Stimulated activated CD4-positive, alpha-beta T cell treated with anti-CD3 and anti-CD28 coated beads, Interleukin-12 subunit alpha, Interleukin-12 subunit beta, amount 100 ng/mL, for 4 hours (primary cell): Measurements from ENCODE around the gene EFNB2.

Experiments used
- DNase-seq: peaks from one replicate; pipeline ENCODE4 v3.0.0-alpha.2; 2020

The EFNB2 gene

DNA sequence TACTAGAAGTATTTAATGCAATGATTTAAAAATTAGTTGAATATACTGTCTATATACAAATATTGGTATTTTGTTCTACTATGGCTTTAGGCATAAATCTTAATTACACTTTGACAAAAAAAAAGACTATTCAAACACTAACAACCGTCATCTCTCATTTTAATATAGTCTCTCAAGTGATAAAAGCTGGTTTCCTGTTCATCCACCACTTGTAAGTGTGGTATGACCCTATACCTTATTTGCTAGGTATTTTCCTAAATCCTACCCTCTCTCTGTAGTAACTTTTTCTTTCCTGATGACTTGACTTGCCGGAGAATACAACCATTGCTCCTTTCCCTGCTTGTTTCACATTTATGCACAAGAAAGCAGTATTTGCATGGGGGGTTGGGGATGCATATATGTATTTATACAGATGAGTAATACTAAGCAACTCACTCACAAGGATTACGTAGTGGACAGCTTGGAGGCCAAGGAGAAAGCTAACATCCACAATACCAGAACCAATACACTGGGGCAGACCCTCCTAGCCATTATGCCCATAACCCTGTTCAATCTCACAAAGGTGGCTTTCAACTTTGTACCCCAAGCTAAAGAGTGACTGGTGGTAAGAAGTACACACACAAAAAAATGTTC lies 12.7 kb upstream of the EFNB2 start:
- no peak for DNase-seq

DNA sequence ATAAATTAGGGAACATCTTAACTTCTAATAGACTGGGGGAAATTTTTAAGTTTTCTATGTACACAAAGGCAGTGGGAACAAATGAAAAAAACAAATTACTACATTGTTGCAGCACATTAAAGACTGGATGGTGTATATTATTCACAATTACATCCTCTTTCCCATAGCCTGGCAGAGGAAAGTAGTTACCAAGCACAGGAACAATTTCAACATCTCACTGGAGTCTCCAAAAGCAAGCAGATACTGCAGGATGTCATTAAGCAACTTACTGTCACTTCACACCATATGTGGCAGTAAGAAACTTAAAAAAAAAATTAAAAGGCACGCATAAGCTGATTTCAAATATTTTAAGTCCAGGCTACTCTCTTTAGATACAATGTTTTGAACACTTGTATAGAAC lies 6.4 kb upstream of the EFNB2 start:
- no peak for DNase-seq

DNA sequence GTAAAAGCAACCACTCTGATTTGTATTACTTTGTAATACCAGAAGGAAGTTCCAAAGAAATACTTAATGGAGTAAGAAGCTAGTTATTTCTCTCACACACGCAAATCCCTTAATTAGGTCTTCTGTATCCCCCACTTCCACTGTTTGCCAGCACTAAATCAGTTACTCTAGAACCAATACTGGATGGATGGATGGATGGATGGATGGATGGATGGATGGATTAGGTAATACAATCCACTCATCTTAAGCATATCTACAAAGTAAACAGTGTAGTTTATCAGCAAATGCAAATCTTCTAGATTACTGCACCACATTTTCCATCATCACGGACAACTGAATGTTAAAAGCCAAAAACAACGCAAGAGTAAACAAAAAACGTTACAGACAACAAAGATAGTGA lies 5.2 kb upstream of the EFNB2 start:
- no peak for DNase-seq

DNA sequence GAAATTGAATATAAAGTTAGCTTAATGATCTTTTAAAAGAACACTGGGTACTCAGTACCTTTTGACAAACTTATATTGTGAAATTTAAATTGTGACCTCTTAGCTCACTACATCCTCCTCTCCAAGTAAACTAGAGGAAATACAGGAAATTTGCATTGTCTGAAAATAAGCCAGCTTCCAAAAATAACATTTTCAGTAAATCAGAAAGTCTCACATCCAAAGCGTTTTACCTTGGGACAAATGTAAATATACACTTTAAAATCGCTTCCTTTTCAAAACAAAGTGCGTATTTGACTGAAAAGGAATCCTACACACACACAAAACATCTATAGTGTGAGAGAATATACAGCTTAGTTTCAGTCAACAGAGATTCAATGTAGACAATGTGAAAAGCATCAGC lies 2.1 kb upstream of the EFNB2 start:
- DNase-seq, result no peak

DNA sequence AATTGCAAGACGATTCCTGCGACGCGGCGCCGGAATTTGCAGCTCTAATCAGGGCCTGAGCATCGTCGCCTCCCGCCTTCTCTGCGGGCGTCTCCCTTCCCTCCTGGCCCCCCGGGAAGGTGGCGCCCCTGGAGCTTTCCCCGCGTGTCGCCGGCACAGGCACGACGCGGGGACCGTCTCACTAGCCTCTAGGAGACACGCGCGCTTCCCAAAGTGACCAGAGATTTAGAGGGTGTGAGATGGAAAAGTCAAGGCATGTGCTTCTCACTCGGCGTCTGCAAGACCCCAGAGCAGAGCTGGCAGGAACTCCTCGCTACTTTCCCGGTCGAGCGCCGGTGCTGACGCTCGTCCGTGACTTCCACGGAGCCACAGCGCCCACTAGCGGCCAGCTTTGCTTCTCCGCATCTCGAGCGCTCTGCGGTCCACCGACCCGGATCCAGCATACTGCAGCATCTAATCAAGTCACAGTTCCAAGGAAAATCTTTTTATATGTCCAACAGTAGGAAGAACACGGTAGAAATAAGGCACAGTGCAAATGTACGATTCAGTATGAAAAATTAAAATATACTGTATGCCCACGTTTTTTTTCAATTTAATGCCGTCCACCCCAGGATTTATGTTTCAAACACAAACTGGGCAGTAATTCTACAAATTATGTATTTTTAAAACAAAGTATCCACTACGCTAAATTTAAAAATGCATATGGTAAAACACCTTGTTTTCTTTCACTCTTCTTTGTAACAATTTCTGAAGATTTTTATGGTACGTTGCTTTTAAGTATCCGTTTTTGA lies 977 bp upstream of the EFNB2 start:
- peak; percentile 95 for DNase-seq

DNA sequence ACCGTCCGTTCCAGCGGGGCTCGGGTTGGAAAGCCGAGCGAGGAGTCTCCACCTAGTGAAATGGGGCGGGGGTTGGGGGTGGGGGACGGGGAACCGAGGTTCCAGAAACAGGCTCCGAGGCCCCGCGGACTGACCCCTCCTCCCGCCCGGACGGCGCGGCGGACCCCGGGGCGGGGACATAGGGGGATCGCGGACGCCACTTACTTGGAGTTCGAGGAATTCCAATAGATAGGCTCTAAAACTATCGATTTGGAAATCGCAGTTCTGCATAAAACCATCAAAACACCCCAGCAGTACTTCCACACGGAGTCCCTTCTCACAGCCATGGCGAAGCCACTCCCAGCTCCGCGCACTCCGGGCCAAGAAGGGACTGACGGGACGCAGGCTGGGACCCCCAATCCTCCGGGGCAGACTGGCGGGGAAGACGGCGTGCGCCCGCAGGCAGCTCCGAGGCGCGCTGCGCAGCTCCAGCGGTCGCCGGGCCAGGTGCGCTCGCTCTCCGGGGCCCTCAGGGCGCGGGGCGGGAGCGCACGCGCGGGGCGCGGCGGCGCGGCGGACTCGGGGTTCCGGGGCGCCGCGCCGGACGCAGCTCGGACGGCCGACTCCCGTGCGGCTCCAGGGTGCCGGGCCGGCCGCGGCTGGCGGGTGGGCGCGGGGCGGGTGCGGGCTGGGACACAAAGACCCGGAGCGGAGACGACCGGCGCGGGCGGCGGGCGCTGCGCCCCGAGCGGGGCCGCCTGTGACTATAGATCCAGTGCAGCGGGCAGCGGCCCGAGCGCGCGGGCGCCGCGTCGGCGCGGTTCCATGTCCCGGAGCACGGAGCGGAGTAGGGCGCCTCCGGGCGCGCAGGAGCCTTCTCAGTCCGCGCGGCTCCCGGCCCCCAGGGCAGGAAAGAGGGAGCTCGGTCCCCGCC lies 567 bp downstream of the EFNB2 start:
- DNase-seq, result peak; percentile 13

DNA sequence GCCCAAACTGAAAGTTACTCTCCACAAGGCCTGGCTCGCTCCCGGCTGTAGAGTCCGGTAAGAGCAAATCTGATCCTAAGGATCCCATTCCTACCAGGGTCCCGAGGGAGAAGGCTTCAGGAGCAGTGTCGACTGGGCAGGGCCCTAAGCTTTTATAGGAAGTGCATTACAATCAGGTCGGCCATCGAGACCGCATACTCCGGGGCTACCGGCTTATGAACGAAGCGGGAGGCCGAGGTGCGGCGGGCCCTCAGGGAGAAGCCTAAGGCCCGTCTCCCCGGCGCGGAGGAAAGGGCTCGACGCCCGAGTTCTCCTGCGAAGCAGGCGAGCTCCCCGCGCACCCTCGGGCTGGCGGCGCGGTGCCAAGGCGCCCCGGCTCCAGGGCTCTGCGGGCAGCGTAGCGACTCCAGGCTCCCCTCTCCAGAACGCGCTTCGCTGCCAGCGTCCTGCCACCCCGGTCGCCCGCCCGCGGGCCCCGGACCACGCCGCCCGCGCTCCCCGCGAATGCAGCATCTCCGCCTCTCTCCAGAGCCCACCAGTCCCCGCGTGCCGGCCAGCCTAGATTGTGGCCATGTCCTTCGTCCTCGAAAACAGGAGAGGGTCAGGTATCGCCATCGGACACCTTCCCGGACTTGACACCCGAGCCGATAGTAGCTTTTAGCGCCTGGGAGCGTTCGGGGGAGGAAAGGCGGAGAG lies 1.4 kb downstream of the EFNB2 start:
- peak; percentile 17 for DNase-seq

DNA sequence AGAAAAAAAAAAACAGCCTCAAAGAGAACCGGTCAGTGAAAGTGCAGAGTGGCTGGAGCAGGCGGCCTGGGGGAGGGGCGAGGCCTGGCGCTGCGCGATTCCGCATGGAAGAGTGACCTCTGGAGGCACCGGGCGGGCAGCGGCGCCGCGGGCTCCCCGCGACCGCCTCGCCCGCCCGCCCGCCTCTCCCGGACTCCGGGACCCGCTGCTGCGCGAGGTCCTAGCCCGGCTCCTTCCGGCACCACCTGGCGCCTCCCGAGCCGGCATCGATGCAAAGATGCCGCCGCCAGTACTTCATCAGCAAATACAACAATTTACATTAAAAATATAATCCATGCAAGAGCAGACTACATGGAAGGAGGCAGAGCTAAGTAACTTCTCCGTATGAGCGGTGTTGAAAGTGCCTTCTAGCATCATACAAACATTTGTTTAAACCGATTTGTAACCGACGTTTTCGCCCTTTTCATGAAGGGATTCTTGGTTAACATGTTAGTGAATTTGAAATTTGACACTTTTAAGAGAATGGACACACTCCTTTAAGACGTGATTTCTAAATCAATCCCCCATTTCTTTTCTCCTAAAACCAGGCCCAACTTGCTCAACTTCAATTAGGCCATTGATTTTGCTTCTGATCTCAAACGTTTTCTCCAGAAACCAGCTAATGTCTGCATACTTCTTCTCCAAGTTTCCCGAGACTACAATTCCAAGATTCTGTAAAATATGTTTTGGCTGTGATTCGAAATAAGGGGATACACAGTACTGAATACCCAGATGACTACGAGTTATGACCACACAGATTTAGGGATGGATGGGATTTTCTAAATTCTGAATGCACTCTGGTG lies 2.1 kb downstream of the EFNB2 start:
- peak; percentile 3 for DNase-seq

DNA sequence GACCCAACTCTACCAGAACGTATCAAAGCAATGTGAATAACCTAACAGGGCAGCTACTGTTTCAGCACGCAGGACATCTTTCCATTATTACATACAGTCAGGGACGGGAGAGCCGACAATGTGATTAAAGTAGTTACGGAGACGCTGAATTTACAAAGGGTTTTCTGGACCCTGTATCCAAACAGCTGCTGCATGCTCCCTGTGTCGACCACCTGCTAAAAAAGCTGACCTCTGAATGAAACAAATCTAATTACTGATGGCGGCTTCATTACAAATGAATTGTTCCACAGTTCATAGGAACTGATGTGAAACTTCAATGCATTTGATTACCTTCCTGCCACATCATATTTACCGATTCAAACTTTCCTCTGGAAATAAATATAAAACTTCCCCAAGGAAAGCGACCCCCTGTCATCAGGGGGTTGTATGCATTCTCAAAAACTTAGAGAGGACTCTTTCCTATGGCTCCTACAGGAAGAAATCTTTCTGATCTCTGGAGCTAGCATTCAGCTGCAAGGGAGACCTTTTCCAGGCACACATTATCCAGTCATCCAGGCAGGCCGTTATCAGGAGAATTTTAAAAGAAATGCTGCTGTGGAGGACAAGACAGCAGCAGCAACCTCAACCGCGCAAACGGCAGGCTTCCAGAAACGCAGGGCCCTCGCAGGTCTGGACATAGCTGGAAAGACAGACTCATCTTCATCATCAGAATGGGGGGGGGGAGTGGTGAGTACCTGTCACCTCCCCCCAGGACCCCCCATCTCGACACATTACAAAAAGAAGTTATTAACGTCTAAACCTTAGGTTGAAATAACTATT lies 3.1 kb downstream of the EFNB2 start:
- no peak for DNase-seq

DNA sequence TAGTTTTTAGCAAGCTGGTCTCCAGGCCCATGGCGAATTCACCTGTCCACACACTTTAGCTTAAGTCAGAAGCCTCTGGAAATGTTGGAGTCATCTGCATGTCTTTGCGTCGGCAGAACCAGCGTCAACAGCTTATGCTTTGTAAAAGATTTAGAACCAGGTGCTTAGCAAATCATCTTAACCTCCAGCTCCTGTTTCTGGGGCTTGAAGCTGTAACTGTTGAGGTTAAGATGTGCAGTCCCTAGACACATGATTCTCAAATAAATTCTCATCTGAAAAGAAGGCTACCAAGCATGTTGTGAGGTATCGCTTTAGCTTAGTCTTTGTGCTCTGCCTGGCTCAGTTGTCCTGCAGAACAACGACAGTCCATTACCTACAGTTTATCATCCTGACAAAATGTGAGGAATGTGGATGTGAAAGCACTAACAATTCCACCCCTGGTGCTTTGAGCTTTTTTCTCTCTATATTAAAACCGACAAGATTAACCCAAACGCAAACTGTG lies 4.4 kb downstream of the EFNB2 start:
- DNase-seq, result no peak

DNA sequence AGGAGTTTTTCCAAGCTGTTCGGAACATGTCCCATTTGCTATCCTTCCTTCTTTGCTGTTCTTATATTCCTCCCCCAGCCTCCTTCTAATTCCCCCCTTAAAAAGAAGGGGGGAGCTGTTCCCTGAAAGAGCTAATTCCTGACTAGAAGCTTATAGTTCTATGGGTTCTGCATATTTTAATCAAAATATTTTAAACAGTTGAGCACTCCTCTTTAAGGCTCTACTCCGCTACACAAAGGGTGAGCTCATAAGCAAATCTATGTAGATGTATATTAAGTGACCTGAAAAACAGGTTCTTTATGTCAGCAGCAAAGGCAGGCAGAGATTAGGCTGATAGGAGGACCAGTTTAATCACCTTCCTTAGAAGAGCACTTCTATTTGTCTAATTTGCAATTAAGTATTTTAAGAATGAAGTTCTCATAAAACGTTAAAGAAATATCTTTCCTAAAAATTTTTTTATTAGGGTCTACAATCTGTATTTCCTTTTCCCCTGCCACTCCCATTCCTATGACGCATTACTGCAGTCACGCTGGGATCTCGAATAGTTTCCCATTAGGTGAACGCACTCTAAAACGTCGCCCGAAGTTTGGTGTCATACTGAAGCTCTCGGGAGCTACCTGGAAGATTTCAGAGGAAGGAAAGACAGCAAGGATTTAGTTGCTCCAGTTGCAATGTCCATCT lies 5.2 kb downstream of the EFNB2 start:
- no peak for DNase-seq

DNA sequence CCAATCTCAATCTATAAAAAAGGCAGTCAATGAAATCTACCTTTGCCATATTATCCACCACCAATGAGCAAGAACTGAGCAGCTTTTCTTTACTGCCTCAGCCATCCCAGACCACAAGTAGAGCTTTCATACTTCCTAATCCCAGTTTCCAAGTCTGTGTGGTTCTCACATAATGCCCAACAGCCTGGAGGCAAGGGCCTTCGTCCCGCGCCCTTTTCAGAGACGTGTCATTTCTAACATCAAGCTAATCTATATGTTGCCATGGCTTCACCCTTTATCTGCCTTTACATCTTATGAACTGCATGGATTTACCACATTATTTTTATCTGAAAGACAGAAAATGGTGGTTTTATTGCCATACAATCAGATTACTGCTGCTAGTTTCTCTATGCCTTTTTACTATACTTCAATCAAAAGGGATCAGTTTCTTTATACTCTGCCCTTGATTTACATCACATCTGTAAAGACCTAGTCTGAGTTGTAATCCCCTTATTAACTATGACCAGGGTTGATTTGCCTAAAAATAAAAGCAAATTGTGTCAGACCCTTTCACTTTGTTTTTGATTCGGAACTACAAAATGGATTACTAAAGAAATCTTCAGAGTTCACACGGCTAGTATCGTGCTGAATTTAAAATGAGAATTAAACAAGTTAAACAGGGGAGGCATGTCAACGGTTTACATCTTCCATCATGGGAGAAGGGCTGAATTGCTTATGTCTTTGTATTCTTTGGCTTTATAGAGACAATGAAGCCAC lies 5.9 kb downstream of the EFNB2 start:
- no peak for DNase-seq

DNA sequence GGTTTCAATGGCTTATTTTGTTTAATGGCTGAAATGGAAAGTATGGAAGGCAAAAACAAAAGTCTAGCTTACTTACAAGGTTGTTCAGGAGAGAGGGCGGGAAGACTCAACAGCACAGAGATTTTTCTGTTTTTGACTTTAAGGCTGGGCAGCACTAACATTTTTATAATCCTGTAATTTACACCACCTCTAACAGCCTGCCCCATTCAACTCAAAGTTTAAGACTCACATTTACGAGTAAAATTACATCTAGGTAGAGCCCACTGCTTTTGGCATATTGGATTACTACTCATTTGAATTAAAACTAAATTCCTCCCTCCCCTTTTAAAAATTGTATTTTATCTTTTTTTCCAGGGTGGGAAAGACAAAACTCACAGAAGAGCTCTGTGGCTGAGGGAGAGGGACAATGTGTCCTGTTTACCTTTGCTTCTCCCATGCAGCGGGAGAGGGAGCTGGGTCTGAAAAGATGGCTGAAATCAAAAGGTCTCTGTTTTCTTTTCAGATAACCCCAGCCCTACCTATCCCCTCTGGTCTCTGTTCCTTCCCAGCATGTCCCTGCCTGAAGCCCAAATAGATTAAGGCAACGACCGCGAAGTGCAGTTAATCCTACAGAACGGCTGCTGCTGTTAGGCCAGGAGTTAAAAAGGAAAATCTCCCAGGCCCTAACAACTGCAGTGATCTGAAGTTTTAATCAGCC lies 6.6 kb downstream of the EFNB2 start:
- no peak for DNase-seq

DNA sequence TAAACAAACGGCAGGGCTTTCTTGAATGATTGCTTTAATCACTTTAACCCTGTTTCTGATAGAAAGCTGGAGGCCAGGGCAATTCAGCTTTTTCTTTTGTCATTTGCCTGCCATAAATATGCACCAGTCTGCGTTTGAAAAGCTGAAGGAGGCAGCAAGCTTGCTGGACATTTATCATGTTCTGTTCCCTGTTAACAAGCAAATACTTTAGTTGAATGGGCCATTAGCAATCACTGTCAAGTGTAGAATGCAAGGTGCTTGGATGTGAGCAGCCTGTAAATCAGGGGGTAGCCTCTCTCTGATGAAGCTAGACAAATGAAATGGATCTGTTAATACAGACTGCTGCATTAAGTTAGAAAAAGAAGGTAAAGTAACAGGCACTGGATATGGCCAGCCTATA lies 7.6 kb downstream of the EFNB2 start:
- DNase-seq, result no peak

DNA sequence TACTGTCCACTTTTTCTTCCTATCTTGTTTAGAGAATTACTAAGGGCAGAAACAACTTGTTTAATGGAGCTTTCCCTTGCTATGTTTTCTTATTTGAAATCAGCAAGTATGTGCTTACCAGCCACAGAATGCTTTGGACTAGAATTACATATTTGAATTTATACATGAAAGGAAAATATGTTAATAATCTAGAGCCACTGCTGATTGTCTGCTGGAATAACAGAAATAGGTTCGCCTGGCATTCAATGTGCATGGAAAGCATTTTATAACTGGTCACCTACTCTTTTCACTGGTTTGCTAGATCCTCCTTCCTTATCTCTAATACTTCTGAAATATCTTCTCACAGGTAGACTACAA lies 8.0 kb downstream of the EFNB2 start:
- DNase-seq, result no peak

DNA sequence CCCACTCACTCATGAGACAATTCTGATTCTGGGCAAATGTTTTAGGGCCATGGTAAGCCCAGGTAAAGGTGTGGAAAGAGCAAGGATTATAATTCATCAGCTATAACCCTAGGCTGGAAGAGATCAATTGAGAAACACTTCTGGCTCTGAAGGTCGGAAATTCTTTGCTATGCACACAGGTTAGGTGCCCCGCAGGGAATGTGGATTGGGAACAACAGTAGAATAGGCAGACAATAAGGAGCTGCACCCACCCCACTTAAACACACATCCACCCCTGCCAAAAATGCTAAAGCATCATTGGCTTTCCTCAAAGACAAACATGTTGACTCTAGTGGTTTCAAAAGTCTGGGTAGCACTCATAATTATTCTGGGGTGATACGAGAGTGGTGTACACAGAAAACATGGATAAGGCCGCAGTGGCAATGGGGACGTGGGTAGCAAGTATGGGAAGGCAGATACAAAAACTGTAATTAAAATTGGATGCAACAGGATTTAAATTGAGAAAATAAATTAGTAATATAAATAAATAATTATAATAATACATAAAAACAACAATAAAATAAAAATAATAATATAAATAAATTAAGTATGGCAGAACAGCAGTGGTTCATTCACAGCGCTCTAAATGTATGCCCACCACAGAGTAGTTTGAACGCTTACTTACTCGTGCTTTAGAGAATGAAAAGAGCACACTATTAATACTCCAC lies 8.6 kb downstream of the EFNB2 start:
- no peak for DNase-seq

DNA sequence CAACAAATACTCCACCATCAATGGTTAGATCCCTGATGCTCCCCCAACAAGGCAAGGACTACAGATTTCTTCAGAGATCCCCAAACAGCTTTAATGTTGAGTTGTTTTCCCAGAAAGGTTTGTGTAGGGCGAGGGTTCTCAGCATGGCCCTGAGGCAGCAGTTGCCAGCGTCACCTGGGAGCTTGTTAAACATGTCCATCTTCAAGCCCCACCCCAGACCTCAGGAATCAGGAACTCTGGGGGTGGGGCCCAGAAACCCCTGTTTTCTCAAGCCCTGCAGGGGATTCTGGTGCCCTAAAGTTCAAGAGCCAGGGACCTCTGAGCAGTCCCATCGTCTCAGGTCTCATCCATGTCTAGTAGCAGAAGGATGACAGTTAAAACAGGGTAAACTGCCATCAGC lies 9.6 kb downstream of the EFNB2 start:
- no peak for DNase-seq

DNA sequence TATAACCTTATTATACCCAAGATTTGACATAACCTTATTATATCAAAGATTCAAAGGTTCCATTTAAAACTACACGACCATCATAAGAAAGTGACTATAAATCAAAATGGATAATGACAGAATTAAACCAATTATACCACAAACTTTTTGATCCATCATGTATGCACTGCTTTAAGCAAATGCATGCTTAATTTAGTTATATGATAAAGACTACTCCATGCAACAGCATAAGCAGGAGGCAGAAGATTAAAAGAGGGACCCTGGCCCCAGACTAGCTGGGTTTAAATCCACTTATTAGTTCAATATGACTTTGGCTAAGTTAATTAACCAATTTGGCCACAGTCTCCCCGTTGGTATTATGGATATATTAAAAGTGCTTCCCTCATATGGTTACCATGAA lies 11.4 kb downstream of the EFNB2 start:
- no peak for DNase-seq
